Measurements from ENCODE around the gene CRLF1.

CRLF1 gene

GRCh38 chr19:18551631-18552030, 55.0 kb downstream of the CRLF1 start:
- no peak for TF ChIP-seq CTCF (IDR thresholded peaks at IDR 0.05; ENCODE audit: low read length, missing control alignments)
- no peak for DNase-seq (ENCODE audit: low read depth)
- H3K4me3 ChIP-seq (replicated peaks; ENCODE audit: low read depth, low read length), result no peak overlapping the region

- DNase-seq (ENCODE audit: low read depth), result peak; percentile 67
- TF ChIP-seq CTCF (IDR thresholded peaks at IDR 0.05; ENCODE audit: low read length, missing control alignments), result no peak
- H3K4me3 ChIP-seq (replicated peaks; ENCODE audit: low read depth, low read length), result peak overlapping the region; percentile 55
Observed at GRCh38 chr19:18543814-18544475, 62.7 kb downstream of the CRLF1 start.
